Lower lobe of right lung (tissue), 2 donors: ENCODE measurements around the gene LASP1. TPM values are rescaled to one million over a fixed set of nuclear protein-coding genes. Genes with fewer than 3 reads are reported as not detected.

Source experiments
- ATAC-seq, 2 donors: fragments of 200-7000 bp; cut with Tn5 transposase; one replicate each; pipeline ENCODE4 v1.9.1; 2020 to 2022; ENCODE audit warnings: mild to moderate bottlenecking in 2 of 2, moderate library complexity in 2 of 2
- DNase-seq: peaks from one replicate; pipeline ENCODE4 v3.0.0-alpha.2; 2020
- H3K27ac ChIP-seq: fragments of 200-600 bp; one replicate; pipeline ENCODE4 v1.8.0; 2022
- H3K27me3 ChIP-seq: fragments of 200-600 bp; one replicate; pipeline ENCODE4 v1.8.0; 2022; ENCODE audit warnings: low read depth
- H3K36me3 ChIP-seq: fragments of 200-600 bp; one replicate; pipeline ENCODE4 v1.8.0; 2022; ENCODE audit warnings: mild to moderate bottlenecking
- H3K4me1 ChIP-seq: fragments of 200-600 bp; one replicate; pipeline ENCODE4 v1.8.0; 2022
- H3K4me3 ChIP-seq: fragments of 200-600 bp; one replicate; pipeline ENCODE4 v1.8.0; 2022; ENCODE audit warnings: mild to moderate bottlenecking
- H3K9me3 ChIP-seq: fragments of 200-600 bp; one replicate; pipeline ENCODE4 v1.8.0; 2022
- CTCF ChIP-seq: fragments of 200-600 bp; IDR thresholded peaks from one replicate; pipeline ENCODE4 v1.8.0; 2022; ENCODE audit warnings: antibody characterized with exemption, mild to moderate bottlenecking
- intact Hi-C: fragments of 100-400 bp; cut with DNase I; formaldehyde crosslinking; loops from one replicate; pipeline ENCODE4 v1.11.0; 2022
- total RNA-seq: library from RNA; stranded (reverse); fragmentation: NEBNext Ultra II Directional; extraction: Animal tissue kit (Norgen Biotek cat#: 25700); gene quantifications from one replicate; pipeline ENCODE4 v1.2.1, GENCODE V29; 2021
- donor health status: DM: no; HTN: yes; CAD: no; lungs with severe emphysema.

Gene LASP1
- total RNA-seq, 1 donor from 2014 or later: 158 TPM

DNA sequence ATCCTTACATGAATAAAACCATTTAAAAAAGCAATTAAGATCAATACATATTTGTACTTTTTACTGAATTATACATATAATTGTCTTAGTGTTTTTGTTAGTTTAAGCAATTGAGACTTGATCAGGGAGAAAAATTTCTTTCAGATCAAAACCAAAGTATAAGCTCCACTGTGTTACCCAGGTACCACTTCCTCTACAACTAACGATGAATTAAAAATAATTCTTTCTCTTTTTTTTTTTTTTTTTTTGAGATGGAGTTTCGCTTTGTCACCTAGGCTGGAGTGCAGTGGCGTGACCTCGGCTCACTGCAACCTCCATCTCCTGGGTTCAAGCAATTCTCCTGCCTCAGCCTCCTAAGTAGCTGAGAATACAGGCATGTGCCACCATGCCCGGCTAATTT, 90.5 kb downstream of the LASP1 start:
- DNase-seq (no peak), ATAC-seq (no peak)
- intact Hi-C loops: no loop called here
- no peaks in the 10 kb centered on the region for H3K27me3 ChIP-seq
- H3K27ac ChIP-seq: no peak overlapping the region
- no peaks in the 10 kb centered on the region for H3K36me3 ChIP-seq
- TF ChIP-seq CTCF: no peak
- H3K4me3 ChIP-seq: no peak overlapping the region
- H3K9me3 ChIP-seq: no peaks in the 10 kb centered on the region
- H3K4me1 ChIP-seq: no peaks in the 10 kb centered on the region

- H3K4me3 ChIP-seq: no peak overlapping the region
- H3K27ac ChIP-seq: no peak overlapping the region
- H3K27me3 ChIP-seq: no peaks in the 10 kb centered on the region
- ATAC-seq (no peak), DNase-seq (no peak)
- no peak for TF ChIP-seq CTCF
- intact Hi-C loops: no loop called here
- no peaks in the 10 kb centered on the region for H3K9me3 ChIP-seq
- H3K36me3 ChIP-seq: no peaks in the 10 kb centered on the region
- no peaks in the 10 kb centered on the region for H3K4me1 ChIP-seq
Measured at GRCh38 chr17:38961413-38961812, 91.6 kb downstream of the LASP1 start.

DNA sequence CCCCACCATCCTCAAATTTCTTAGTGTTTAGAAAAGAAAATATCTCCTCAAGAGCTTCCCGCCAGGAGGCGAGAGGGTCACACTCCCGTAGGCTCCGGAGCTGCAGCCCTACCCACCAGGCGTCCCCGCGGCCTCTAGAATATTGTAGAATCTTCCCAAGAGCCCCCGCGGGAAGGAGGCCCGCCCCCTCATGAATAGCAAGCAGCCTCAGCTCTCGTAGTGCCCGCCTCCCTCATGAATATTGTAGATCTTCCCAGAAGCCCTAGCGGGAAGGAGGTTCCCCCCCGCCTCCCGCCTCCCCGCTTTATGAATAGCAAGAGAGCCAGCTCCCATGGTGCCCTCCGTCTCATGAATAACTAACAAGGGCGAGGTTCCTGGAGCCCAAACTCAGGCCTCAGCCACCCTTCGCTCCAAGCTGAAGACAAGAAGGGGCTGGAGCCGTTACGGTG, 97.5 kb downstream of the LASP1 start, which contains the start of gene FBXO47:
FBXO47 (minus strand) TSS at position 114 of the 449 bp plus-strand sequence. CDS start 4,378 bp downstream, outside the sequence.
- H3K27ac ChIP-seq: peak within 1 kb of the TSS; percentile 78
- ATAC-seq: peak; percentile 98 to 99
- intact Hi-C loops: no loop called here
- H3K27me3 ChIP-seq: no peaks in the 10 kb centered on the region
- TF ChIP-seq CTCF: peak; percentile 28
- H3K36me3 ChIP-seq: no peaks in the 10 kb centered on the region
- peak; percentile 97 for DNase-seq
- H3K9me3 ChIP-seq: no peaks in the 10 kb centered on the region
- peak within 1 kb of the TSS; percentile 48 for H3K4me3 ChIP-seq
- H3K4me1 ChIP-seq: no peaks in the 10 kb centered on the region

GRCh38 chr17:38969281-38969680, 99.4 kb downstream of the LASP1 start:
- Histone ChIP-seq H3K4me1 (no peaks in the 10 kb centered on the region), H3K27me3 (no peaks in the 10 kb centered on the region), H3K4me3 (no peak overlapping the region), H3K9me3 (no peaks in the 10 kb centered on the region), H3K27ac (no peak overlapping the region), H3K36me3 (no peaks in the 10 kb centered on the region)
- ATAC-seq: no peak
- TF ChIP-seq CTCF: no peak
- no peak for DNase-seq
- intact Hi-C loops: no loop called here

- Histone ChIP-seq H3K4me1 (no peaks in the 10 kb centered on the region), H3K36me3 (no peaks in the 10 kb centered on the region), H3K27me3 (no peaks in the 10 kb centered on the region), H3K4me3 (no peak overlapping the region), H3K27ac (no peak overlapping the region), H3K9me3 (no peaks in the 10 kb centered on the region)
- DNase-seq (no peak), ATAC-seq (peak; percentile 26 to 37)
- no peak for TF ChIP-seq CTCF
- intact Hi-C loops: no loop called here
Measured at GRCh38 chr17:38970128-38970527, 100.3 kb downstream of the LASP1 start.

DNA sequence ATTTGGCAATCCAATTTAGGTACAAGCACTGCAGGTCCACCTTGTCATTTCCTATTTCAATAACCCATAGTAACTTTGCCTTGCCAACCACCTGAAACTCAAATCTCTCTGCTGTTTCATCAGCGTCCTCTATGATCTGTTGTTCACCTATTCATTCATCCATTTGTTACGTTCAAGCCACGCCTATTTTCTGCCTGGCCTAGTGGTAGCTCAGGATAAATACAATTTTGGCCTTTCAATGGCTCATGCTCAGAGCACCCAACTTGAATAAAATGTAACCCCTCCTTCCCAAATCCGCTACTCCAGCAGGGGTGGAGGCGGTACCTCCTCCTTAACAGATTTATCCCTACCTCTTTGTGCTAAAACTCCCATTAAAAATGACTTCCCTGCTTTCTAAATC, 100.9 kb downstream of the LASP1 start:
- Histone ChIP-seq H3K27me3 (no peaks in the 10 kb centered on the region), H3K9me3 (no peaks in the 10 kb centered on the region), H3K4me1 (peaks cover under 1% of the 10 kb centered on the region), H3K36me3 (no peaks in the 10 kb centered on the region), H3K4me3 (no peak overlapping the region), H3K27ac (no peak overlapping the region)
- DNase-seq: no peak
- TF ChIP-seq CTCF: no peak
- intact Hi-C loops: no loop called here
- ATAC-seq: no peak
